Ammon's horn (tissue), 1 donor: ENCODE measurements around the gene CRLF1.
"Not testable (repeated sequence)": the region's sequence is repeated elsewhere in the genome, so short reads cannot be mapped to it uniquely, and the experiment has no call there.

Source experiments
- DNase-seq: peaks from one replicate; pipeline ENCODE4 v3.0.0-alpha.2; 2016; ENCODE audit warnings: low spot score

The CRLF1 gene

GRCh38 chr19:18608805-18609716, 2.5 kb upstream of the CRLF1 start:
- DNase-seq = no peak

- no peak for DNase-seq
Measured at GRCh38 chr19:18608102-18608804, 1.7 kb upstream of the CRLF1 start.

- DNase-seq = no peak
Measured at GRCh38 chr19:18607226-18608101, 865 bp upstream of the CRLF1 start.

GRCh38 chr19:18605546-18606280, 886 bp downstream of the CRLF1 start:
- DNase-seq = no peak

GRCh38 chr19:18605196-18605545, 1.4 kb downstream of the CRLF1 start:
- no peak for DNase-seq

GRCh38 chr19:18604820-18605159, 1.8 kb downstream of the CRLF1 start:
- no peak for DNase-seq

GRCh38 chr19:18603958-18604819, 2.4 kb downstream of the CRLF1 start:
- no peak for DNase-seq

GRCh38 chr19:18603255-18603957, 3.2 kb downstream of the CRLF1 start:
- DNase-seq = no peak

GRCh38 chr19:18601875-18602274, 4.7 kb downstream of the CRLF1 start:
- DNase-seq = no peak

GRCh38 chr19:18600692-18601397, 5.8 kb downstream of the CRLF1 start:
- not testable (repeated sequence) for DNase-seq

GRCh38 chr19:18599485-18599884, 7.1 kb downstream of the CRLF1 start:
- DNase-seq = no peak

GRCh38 chr19:18597809-18598660, 8.6 kb downstream of the CRLF1 start:
- DNase-seq = no peak

- DNase-seq = no peak
Measured at GRCh38 chr19:18596752-18597157, 9.8 kb downstream of the CRLF1 start.

GRCh38 chr19:18595475-18595874, 11.1 kb downstream of the CRLF1 start:
- no peak for DNase-seq

GRCh38 chr19:18594824-18595373, 11.7 kb downstream of the CRLF1 start:
- no peak for DNase-seq

- DNase-seq = peak; percentile 59
Measured at GRCh38 chr19:18594096-18594823, 12.3 kb downstream of the CRLF1 start.

GRCh38 chr19:18593367-18594095, 13.1 kb downstream of the CRLF1 start:
- DNase-seq = no peak
